Measurements from ENCODE around the gene PPP1R9B.

Gene PPP1R9B

DNA sequence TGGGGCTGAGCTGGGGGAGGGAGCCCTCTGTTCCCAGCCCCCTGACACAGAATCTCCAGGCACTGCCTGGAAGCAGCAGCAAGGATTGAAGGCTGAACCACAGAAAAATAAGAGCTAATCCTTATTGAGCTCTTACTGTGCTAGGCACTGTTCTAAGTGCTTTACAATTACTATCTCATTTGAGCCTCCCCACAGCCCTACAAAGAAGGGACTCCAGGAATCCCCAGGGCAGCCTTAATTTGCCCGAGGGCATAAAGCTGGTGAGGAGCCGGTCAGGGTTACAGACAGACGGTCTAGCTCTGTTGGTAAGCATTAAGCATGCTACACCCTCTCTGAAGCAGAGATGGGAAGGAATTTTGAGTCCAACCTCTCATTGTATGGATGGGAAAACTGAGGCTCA, 27.5 kb downstream of the PPP1R9B start:
- no peak for FAIRE-seq

GRCh38 chr17:50120475-50121253, 29.8 kb downstream of the PPP1R9B start:
- no peak for FAIRE-seq

DNA sequence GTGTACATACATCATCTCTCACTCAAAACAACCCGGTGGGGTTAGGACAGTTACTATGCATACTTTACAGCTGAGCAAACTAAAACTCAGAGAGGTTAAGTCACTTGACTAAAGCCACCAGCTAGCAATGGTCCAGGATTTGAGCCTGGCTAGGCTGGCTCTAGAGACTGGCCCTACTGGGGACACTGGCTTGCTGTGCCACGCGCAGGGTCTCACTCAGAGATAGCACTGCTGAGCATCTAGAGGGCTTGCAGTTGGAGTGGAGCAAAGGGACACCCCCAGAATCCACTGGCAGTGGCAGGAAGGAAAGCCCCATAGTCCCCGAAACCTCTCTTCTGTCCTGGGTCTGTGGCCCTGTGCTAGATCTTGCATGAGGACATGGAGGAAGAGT, 31.7 kb downstream of the PPP1R9B start:
- no peak for FAIRE-seq

DNA sequence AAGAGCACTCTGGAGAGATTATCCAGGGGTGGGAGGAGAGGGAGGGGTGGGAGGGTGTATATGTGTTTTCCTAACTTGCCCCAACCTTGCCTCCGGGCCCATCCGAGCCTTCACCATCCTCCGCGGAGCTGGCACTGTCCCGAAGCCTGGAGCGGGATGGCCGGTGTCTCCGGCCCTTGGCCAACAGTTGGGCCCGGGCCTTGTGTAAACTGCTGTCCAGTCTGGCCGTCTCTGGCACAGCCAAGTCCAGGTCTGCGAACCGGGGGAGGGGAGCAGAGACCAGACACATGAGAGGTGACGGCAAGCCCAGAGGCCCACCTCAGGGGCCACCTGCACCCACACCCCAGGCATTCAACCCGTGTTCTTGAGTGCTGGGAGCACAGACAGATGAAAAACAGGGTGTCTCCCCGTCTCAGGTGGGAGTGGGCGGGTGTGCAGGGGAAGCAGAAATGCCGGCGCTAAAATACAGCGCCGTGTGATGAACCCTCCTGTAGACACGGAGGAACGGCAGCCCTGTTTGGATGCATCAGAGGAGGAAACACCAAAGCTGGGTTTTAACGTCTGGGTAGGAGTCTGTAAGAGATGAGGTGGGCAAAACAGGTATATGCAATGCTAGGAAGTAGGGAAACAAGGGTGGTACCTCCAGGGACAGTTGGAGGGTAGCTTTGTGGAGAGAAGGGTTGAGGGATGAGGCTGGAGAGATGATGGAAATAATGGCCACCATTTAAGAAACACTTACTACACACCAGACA, 32.2 kb downstream of the PPP1R9B start:
- no peak for FAIRE-seq

- no peak for FAIRE-seq
Measured at GRCh38 chr17:50117202-50118051, 33.0 kb downstream of the PPP1R9B start.

GRCh38 chr17:50115756-50116155, 34.7 kb downstream of the PPP1R9B start:
- FAIRE-seq, result no peak

- no peak for FAIRE-seq
Measured at GRCh38 chr17:50114849-50115357, 35.6 kb downstream of the PPP1R9B start.

GRCh38 chr17:50114401-50114800, 36.1 kb downstream of the PPP1R9B start:
- FAIRE-seq, result no peak

GRCh38 chr17:50113624-50114320, 36.7 kb downstream of the PPP1R9B start:
- FAIRE-seq, result no peak

DNA sequence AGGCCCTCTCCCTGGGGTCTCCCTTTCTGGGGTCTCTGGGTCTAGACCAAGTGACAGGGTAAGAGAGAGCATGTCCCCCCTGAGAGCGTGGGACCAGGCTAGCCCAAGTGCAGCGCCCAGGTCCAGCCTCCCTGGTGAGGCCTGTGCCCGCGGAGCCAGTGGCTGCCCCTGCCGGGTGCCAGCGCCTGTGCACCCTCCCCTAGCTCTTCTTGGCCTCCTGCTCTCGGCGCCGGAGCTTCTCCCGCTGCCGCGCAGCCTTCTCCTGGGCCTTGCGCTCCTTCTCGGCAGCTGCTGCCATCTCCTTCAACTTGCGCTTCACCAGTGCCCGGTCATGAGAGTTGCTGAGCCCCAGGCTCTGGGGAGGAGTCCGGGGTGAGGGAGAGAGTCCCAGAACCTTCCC, 37.8 kb downstream of the PPP1R9B start:
- FAIRE-seq, result no peak

DNA sequence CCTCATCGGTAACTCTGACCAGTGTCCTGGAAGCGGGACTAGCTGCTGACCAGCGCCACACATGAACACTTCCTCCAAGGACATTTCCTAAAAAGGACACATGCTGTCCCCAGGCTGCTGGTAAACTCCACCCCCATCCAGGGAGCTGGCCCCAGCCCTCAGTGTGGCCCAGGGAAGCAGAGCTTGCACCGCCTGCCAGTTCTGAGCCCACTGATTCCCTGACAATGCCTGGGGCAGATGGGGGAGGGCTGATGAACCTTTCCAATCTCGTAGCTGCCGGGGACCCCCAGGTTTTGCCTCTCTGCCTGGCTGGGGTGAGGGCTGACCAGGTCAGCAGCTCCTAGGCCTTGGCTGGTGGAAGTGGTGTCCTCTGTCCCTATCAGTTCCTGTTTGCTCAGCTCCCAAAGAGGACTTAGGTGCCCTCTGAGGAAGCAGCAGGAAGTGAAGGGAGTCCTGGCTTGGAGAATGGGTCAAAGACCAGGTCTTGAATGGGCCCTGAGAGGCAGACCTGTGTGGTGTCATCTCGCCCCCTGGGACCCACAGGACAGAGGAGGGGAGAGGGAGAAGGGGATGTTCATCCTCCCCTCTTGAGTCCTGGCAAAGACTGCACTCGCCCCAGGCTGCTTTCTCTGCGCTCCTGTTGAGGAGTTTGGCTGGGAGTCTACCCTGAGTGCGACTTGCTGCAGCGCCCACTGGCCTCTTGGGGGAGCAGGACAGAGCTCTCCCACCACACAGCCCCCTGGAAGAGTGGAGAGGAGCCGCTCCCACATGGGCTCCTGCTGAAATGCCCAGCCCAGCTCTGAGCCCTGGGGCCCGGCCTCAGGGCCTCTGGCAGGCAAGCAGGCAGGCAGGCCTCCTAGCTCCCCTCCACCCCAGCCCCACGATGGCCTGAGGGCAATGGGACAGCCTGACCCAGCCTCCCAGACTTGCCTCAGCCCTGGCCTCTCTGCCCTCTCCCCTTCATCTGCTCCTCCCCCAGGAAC, 38.5 kb downstream of the PPP1R9B start:
- no peak for FAIRE-seq

GRCh38 chr17:50110591-50111349, 39.7 kb downstream of the PPP1R9B start:
- no peak for FAIRE-seq

DNA sequence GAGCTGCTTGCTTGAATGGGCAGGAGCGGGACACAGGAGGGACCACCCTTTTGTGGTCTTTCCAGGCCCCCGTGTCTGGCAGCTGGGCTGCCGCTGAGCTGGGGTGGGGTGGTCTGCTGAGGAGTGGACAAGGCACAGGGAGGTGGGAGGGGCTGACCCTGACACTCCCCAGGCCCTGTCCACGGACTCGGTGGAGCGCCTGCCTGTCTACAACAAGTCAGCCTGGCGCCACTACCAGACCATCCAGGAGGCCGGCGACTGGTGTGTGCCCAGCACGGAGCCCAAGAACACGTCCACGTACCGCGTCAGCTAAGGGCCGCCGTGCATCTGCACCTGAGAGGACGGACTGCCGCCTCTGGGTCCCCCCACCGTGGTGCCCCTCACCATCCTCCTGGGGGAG, 40.7 kb downstream of the PPP1R9B start:
- no peak for FAIRE-seq

GRCh38 chr17:50109207-50109606, 41.3 kb downstream of the PPP1R9B start:
- FAIRE-seq, result no peak

DNA sequence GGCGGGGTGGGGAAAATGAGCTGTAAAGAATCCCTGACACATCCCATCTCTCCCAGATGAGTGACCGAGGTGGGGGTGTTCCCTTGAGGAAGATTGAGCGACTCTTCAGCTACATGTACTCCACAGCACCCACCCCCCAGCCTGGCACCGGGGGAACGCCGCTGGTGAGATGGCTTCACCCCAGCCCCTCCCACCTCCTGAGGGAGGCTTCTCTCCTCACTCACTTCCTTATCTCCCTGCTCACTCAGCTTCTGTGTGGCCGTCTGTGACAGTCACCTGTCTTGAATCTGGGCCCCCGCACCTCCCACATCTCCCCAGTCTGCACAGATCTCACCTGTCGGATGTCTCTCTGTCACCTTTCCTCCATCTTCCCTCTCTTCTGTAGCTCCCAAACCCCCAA, 41.9 kb downstream of the PPP1R9B start:
- no peak for FAIRE-seq

DNA sequence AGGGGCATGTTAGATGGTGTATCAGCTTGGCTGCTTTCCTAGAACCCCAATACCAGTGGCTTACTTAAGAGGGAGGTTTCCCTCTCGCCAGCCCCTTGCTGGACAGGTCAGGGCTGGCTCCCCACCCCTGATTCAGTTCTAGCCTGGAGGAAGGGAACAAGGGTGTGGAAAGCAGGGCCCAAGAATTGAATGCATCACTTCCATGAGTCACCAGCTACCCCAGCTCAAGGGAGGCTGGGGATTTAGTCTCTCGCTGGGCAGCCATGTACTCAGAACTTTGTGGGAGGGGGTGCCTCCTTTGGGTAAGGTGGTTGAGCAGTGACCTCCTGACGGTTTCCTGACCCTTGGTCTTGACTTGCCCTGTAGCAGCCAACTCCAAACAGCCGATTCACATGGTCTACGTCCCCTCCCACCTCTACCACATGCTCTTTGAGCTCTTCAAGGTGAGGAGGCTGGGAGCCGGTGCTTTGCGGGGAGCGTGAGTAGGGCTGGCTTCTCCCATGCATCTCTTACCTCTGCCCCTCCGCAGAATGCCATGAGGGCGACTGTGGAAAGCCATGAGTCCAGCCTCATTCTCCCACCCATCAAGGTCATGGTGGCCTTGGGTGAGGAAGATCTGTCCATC, 42.6 kb downstream of the PPP1R9B start:
- no peak for FAIRE-seq

DNA sequence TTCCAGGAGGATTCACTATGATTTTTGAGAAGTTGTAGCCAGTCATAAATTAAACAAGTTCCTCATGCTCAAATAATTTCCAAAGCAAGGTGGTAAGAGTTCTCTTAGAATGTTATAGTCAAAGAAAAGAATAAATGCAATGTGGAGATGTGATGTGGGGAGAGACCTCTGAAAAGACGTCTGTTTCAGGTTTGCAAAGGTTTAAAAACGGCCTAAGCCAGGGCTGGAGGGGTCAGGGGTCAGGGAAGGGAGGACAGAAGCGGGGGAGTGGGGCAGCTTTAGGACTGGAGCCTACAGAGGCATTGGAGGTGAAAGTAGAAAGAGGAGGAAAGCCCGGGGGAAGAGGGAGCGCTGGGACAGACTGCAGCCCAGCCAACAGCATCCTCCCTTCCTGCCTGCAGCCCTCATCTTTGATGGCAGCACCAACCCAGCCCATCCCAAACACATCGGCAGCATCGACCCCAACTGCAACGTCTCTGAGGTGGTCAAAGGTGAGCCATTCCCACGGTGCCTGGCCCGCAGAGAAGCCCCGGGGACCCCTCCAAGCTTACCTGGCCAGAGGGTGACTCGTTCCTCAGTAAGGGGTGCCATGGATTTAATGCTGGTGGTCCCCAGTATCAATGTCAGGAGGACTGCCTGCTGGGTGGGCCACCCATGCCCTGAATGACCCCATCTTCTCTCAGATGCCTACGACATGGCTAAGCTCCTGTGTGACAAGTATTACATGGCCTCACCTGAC, 43.9 kb downstream of the PPP1R9B start:
- FAIRE-seq, result no peak

- no peak for FAIRE-seq
Measured at GRCh38 chr17:50105811-50106210, 44.7 kb downstream of the PPP1R9B start.

DNA sequence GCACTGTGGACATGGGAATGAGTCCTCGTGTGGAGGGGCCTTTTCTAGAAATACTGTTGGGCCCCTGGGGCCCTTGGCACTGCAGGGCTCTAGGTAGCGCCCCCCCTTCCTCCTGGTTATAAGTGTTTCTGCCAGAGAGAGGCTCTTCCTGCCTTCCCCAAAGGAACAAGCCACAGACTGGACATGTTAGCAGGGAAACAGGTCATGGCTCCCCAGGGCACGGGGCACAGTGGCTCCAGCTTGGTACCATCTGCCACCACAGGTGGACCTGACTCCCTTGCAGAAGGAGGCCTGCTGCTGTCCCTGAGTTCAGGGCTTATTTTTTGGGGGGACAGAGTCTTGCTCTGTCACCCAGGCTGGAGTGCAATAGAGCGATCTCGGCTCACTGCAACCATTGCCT, 46.5 kb downstream of the PPP1R9B start:
- FAIRE-seq, result no peak

All from islet of Langerhans (tissue), 1 donor.